Hematopoietic multipotent progenitor cell treated with erythropoietin and hydrocortisone succinate and interleukin-3 and kit ligand, for 6 days (in vitro differentiated cells): Measurements from ENCODE around the gene HELZ2.
"Not testable (repeated sequence)": the region's sequence is repeated elsewhere in the genome, so short reads cannot be mapped to it uniquely, and the experiment has no call there.

Experiments used
- DNase-seq: peaks from one replicate; pipeline ENCODE4 v3.0.0-alpha.2; 2015

Gene HELZ2

GRCh38 chr20:63578224-63579016 is 4.4 kb upstream of the HELZ2 start:
- DNase-seq = no peak

- no peak for DNase-seq
These were observed 3.4 kb upstream of the HELZ2 start for GRCh38 chr20:63577317-63577894.

GRCh38 chr20:63576311-63576710 is 2.3 kb upstream of the HELZ2 start:
- no peak for DNase-seq

GRCh38 chr20:63574829-63575743 is 1.0 kb upstream of the HELZ2 start:
- DNase-seq = no peak

GRCh38 chr20:63573647-63574131 is 350 bp downstream of the HELZ2 start:
- DNase-seq = peak; percentile 36

GRCh38 chr20:63572788-63573646 is 1.0 kb downstream of the HELZ2 start:
- no peak for DNase-seq

- DNase-seq = no peak
These were observed 1.8 kb downstream of the HELZ2 start for GRCh38 chr20:63572071-63572787.

- not testable (repeated sequence) for DNase-seq
These were observed 3.0 kb downstream of the HELZ2 start for GRCh38 chr20:63571087-63571478.

- DNase-seq = no peak
These were observed 3.6 kb downstream of the HELZ2 start for GRCh38 chr20:63570281-63571086.

GRCh38 chr20:63568986-63569949 is 4.8 kb downstream of the HELZ2 start:
- peak; percentile 23 for DNase-seq

GRCh38 chr20:63568170-63568981 is 5.7 kb downstream of the HELZ2 start:
- DNase-seq = no peak

- DNase-seq = peak; percentile 76
These were observed 6.5 kb downstream of the HELZ2 start for GRCh38 chr20:63567386-63568169.

GRCh38 chr20:63567136-63567385 is 7.0 kb downstream of the HELZ2 start:
- DNase-seq = peak; percentile 38

- no peak for DNase-seq
These were observed 7.5 kb downstream of the HELZ2 start for GRCh38 chr20:63566395-63567135.

- DNase-seq = no peak
These were observed 8.2 kb downstream of the HELZ2 start for GRCh38 chr20:63565699-63566335.

GRCh38 chr20:63565021-63565698 is 8.9 kb downstream of the HELZ2 start:
- no peak for DNase-seq
